ENCODE results near the gene SLC39A7.

The SLC39A7 gene

DNA sequence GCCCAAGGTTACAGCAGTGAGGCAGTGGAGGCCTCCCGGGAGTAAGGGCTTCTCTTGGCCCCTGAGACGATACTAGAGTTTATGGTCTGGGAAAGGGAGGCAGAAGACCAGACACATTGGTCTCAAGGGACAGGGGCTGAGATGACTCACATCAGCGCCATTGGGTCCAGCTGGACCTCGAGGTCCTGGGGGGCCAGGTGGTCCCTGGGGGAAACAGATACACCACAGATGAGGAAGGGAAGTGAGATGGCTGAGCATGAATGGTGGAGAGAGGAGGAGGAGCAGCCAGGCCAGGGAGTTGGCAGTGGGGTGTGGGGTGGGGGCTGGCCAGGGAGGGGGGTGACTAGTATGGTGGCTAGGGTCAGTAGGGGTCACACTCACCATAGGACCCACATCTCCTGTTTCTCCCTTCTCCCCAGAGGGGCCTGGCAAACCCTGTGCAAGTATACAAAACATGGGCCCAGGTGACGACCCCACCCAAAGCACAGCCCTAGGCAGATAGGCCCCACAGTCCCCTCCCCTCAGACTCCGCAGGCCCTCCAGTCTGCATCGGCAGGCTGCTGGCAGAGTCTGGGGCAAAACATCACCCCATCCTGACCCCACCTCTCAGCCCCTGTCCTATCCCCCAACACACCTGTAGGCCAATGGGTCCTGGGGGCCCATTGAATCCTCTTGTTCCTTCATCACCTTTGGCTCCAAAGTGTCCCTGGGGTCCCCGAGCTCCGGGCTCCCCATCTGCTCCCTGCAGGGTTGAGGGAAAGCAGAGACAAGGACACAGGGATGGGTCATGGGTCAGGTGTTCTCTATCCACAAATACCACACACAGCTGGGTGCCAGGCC lies 30.3 kb upstream of the SLC39A7 start:
- DNase-seq = no peak

DNA sequence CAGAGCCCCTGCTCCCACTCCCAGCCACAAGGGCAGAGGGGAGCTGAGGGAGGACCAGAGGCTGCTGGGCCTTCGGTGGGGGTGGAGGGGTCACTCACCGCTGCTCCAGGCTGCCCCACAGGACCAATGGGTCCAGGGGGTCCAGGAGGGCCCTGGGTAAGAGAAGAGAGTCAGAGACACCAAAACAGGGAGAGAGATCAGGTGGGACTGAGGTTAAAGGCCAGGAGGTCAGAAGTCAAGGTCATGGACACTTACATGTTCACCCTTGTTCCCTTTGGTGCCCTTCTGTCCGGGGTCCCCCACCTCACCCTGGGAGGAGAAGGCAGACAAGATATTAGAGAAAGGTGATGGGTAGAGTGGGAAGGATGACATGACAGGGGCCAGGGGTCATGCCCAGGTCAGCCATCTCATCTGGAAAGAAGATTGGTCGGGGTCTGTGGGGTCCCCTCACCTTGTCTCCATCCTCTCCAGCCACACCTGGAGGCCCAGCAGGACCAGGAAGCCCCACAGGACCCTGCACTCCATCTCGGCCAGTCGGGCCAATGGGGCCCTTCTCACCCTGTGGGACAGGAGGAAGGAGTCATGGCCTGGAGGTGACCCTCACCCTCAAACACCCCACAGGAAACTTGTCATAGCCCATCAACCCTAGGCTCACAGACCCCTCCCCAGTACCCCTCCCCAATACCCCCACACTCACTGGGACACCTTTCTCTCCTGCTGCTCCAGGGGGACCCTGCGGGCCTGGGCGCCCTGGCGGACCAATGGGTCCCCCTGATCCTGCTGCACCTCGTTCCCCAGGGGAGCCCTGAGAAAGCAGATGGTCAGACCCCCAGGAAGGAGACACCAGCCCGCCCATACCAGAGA lies 29.4 kb upstream of the SLC39A7 start:
- DNase-seq = no peak

DNA sequence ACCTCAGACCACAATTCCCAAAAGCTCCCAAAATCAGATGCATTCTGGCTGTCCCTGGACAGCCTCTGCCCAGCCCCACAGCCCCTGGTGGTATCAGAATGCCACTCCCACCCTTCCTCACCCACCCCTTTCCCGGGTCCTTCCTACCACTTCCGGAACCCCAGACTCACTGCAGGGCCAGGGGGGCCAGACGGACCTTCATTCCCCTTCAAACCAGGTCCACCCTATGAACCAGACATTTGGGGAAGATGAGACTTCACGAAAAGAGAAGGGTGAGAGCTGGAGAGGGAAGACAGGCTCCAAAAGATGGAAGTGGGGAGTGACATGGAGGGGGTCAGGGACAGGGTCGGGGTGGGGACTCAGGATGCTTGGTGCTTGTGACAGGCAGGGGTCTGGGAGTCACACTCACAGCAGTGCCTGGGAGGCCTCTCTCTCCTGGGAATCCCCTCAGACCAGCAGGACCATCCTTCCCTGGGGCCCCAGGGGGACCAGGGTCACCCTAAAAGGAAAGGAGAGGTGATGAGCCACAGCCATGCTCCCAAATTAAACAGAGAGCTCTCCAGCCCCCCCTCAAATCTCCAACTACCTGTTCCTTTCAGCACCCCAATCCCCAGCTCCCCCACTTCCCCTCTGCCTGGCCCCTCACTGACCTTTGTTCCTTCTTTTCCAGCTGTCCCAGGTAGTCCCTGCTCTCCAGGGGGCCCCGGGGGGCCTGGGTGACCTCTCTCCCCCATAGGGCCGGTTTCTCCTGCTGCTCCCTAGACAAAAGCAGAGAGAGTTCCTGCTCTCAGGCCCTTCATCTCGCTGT lies 28.6 kb upstream of the SLC39A7 start:
- no peak for DNase-seq

DNA sequence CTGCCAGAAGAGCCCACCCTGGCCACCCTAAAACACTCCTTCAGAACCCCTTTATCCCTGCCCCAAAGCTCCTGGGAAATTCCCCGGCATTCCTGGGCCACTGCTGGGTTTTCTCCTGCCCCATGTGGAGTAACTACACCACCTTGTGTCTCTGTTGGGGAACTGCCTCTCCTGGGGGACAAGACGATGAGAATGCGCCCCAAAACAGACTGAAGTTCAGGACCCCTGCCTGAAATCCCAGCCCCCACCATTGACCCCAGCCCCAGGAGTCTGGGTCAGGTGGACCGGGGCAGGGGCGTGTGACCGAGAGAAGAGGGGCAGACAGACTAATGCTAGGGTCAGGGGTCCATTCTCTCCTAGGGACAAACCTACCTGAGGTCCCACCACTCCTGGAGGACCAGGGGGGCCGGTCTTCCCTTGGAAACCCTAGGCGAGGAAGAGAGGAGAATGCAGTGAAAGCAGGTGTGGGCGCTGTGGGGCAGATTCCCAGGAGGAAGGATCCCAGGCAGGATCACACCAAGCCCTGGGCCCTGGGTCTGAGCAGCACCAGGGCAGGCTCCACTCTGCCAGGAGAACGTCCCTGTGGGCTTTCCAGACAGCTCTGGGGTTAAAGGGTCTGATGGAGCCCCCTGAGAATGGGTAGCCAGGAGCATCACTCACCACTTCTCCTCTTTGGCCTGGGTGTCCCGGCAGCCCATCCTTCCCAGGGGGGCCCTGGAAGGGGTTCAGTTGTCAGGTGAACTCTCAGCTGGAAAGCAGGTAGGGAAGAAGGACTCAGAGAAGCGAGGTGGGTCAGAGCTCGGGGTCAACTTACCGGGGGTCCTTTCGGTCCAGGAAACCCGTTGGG lies 27.8 kb upstream of the SLC39A7 start:
- no peak for DNase-seq

DNA sequence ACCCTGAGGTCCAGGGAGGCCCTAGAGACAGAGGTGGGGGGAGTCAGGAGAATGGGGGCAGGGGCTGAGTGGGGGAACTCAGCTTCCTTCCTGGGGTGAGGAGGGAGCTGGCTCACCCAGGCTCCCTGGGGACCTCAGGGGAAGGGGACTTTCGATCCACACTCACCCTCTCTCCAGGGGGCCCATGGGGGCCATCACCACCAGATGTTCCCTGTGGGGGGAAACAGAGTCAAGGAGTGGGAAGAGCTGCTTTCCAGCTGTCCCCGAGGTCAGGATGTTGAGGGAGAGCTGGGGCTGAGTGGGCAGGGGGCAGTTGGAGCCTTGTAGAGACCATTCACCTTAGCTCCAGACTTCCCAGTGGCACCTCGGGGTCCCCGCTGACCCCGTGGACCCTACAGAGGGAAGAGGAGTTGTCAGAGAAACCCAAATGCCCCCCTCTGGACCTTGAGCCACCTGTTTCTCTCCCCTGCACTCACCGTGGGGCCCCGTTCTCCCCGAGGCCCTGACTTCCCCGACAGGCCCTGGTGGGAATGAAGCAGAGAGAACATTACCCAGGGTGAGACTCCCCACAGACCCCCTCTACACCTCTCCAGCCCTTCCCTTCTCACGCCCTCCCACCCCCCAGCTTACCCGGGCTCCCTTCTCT lies 27.0 kb upstream of the SLC39A7 start:
- no peak for DNase-seq

DNA sequence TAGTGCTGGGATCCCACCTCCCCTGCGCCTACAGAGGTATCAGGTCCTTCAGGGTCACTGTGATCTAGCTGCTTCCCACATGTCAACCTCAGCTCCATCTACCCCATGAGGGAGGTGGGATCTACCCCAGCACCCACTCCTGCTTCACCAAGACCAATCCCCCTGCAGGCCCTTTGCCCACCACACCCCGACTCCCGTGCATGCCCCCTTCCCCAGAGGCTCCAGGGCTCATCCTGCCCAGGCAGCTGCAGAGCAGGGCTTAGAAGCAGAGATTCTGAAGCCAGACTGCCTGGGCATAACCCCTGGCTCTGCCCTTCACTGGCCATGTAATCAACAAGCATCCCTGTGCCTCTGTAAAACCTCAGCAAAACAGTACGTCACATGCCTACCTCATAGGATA lies 25.9 kb upstream of the SLC39A7 start:
- no peak for DNase-seq

DNA sequence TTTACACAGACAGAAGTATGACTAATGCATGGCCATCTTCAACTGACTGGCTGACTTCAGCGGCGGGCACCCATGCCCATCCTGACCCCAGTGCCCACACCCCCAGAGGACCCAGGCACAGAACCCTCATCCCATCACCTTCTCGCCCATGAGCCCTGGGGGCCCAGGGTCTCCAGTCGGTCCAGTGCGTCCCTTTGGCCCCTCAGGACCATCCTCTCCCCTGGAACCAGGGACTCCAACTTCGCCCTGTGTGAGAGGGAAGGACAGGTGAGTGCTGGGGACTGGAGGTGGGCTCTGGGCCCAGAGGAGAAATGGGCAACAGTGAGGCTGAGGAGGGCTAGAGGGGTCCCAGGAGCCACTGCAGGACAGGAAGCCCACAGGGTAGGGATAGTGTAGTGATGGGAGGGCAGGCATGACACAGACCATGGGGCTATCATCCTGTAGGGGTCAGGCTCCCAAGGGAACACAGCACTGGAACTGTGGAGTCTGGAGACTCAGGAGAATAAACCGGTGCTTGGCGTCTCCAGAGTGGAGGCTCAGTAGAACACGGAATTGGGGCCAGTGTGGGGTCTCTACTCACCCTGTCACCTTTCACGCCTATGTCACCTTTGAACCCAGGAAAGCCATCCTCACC lies 25.1 kb upstream of the SLC39A7 start:
- no peak for DNase-seq

DNA sequence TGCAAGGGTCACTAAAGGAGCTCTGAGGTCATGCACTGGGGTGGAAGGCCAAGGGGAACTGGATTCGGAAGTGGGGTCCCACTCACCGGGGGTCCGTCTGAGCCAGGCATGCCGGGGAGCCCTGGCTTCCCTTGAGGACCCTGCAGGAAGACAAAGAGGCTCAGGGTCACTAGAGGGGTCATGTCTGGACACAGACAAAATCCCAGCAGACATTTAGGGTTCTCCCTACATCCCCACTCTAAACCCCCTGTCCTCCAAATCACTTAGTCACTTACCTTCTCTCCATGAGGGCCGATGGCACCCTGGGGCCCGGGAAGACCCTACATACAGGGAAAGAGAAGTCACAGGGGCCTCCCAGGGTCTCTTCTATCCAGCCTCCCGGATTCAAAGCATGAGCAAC lies 23.8 kb upstream of the SLC39A7 start:
- no peak for DNase-seq

DNA sequence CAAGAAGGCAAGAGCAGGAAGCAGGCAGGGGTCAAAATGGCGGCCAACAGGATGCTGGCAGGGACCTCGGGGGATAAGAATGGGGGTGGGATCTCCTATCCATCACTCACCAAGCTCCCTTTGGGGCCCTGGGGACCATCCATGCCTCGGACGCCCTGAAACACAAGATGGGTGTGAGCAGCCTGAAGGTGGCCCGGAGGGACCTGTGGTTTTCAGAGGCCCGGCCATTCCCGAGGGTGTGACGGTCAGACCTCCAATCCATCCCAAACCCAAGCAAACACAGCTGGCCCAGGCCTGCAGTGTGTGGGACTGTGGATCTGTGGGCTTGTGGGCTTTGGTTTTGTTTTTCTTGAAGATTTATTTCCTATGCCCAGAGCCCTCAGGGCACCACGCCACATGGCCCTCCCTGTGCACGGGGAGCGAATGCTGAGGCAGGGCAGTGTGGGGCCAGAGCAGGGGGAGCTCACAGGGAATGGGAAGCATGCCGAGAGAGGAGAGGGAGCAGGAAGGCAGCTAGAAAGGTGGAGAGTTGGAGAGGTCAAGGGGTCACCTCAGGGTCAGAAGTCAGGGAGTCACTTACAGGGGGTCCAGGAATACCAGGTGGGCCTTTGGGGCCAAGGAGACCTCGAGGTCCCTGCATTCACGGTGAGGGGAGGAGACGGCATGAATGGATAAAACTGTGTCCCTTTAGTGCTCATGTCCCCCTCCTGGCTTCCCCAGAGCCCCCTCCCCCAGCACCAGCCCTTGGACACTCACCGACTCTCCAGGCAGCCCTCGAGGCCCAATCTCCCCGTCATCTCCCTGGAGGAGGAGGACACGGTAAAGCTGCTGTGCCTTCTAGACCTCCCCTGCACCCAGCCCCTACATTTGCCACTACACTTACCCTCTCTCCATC lies 22.9 kb upstream of the SLC39A7 start:
- DNase-seq = no peak

DNA sequence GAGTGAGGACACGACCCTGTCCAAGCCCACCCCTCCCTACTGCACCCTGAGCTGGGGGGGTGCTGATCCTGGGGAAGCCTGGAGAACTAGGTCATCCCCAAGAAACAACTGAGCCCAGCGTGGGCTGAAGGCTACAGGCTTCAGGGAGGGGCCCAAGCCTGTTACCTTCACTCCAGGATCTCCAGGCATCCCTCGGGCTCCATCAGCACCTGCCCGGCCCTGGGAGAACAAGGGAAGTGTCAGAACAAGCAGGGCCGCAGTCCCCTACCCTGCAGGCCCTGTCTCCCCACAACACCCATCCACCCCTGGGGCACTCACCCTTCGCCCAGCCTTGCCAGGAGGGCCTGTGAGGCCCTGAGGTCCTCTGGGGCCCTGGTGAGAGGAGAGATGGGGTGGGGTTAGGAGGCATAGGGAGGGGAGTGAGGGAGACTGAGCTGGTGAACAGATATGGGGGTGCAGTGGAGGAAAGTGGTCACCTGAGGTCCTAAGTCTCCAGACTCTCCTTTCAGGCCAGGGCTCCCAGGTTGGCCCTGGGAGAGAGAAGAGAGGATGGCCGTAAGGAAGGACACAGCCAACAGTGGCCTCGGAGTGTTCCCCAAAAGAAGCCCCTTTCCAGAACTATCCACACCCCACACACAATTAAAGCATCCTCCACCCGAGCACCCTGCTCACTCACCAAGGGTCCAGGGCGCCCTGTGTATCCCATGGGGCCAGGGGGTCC lies 21.8 kb upstream of the SLC39A7 start:
- no peak for DNase-seq

DNA sequence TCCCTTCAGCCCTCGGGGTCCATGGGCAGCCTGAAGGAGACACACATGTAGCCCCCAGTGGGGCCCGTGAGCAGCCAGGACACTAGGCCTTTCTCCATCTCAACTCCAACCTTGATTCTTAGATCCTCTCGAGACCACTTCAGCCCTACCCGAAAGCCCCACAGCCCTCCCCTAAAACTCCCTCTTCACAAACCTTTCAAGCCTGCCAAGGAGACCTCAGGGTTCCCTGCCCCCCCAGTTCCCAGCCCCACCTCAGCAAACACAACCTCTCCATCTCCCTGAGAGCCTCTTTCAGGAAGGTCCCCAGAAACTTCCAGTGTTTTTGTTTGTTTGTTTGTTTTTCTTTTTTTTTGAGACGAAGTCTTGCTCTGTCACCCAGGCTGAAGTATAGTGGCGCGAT lies 19.5 kb upstream of the SLC39A7 start:
- no peak for DNase-seq

DNA sequence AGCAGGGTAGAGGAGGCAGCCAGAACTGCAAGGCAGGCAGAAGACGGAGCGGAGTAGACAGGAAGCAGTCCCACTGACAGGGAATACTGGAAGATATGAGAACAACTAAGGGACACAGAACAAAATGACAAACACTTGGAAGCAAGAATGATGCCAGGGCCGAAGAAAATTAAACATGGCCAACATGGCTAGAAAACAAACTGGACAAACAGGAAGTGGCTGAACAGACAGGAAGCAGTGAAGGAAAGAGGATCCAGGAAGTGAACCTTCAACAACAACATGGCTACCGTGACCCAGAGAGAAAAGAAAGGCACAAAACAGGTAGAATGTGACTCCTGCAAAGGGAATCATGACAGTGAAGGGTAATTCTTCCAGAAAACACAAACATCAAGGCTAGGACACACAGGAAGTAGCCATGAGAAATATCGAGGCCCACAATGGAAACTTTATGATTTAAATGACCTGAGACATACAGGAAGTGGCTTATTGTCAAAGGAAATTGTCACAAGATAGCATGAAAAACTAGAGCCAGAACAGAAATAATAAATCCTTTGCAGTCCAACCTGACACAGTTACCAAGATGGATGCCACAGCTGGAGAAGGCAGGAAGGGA lies 17.5 kb upstream of the SLC39A7 start:
- no peak for DNase-seq

DNA sequence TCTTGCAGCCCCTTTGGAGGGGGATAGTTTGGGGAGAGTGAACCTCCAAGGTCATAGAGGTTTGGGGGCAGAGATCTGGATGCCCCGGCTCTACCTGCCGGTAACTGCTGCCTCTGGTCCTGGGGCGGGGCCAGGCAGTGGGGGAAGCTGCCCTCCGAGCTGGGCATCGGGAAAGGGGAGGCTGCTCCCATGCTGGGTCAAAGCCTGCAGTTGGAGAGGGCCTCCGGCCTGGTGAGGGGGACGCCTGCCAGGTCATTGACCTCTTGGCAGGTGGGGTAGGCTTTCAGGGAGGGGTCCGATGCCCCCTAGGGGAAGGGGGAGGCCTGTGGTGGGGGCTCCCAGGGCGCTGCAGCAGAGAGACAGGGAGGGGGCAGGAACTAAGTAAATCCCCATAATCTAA lies 15.5 kb upstream of the SLC39A7 start:
- DNase-seq = no peak

DNA sequence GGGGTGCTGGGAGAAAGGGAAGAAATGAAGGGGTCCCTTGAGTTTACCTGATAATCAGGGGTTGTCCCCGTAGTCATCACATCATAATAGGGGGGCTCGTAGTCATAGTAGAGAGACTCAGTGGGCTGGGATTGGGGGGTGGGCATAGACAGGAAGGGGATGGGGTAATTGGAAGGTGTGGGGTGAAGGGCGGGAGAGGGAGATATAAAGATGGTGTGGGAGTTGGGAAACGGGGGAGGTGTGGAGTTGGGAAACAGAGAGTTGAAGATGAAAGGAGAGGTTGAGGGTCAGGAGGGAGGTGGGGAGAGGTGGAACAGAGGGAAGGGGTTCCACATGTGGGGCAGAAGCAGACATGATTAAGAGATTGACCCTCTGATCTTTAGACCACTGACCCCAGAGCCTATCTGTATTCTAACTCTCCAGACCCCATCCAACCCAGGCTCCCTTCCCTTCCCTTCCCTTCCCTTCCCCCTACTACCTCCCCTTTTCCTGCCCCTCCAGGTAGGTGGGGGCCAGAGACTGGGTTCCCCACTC lies 14.9 kb upstream of the SLC39A7 start:
- no peak for DNase-seq

DNA sequence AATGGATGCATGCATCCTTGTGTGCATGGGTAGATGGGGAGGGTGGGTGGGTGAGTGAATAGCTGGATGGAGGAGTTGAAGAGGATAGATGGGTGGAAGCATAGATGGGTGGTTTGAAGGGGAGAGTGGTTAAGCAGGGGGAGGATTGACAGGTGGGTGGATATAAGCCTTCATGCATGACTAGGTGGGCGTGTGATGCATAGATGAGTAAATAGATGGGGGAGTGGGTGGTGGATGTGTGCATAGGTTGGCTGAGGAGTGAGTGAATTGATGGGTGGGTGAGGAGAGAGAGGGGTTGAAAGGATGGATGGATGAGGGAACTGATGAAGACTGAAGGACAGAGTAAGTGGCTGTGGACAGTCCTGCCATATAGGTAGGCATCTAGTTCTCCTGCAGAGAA lies 12.9 kb upstream of the SLC39A7 start:
- DNase-seq = no peak

DNA sequence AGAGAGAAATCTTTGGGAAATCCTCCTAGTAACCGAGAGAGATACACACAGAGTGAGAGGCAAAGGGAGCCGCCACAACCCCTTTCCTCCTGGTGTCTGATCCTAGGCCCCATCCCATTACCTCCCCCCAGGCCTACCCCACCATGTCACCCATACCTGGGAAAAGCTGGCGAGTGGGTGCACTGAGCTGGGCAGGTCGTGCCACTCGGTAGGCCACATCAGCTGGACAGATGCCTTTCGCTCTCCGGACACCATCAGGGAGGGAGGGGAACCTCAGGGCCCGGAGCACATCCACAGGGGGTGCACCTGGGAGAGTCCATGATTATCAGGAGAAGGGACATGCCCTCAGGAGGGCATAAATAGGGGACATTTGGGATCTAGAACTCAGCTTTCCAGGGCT lies 11.5 kb upstream of the SLC39A7 start:
- no peak for DNase-seq

DNA sequence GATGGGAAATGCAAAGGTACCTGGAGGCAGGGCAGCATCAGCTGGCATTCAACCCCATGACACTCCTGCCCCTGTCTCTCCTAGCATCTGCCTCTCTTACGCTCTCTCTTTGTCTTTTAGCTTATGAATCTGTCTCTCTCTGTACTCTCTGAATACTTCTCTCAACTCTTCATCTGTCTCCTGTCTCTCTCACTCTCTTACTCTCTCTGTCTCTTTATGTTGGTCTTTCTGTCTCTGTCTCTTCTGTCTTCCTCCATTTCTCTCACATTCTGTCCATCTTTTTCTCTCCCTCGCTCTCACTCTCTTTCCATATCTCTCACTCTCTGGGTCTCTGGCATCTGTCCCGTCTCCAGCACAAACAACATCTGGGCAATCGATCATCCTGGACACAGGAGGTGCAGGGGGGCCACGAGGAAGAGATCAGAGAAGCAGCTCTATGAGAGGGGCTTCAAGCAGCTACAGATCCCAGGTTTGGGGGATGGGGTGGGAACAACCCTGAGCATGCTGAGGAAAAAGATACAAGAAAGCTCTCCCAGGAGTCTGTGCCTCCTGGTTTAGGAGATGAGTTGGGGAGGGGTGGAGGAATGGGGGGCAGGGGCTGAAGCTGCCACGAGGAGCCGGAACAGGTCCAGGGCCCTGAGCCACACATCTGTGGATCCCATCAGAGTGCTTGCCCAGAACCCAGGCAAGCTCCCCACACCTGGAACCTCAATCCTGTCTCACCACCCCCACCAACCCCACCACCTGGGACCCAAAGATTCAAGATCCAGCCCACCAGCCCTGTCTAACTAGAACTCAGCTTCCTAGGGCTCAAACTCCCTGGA lies 10.8 kb upstream of the SLC39A7 start:
- DNase-seq = no peak
